Measurements from ENCODE around the gene STAT5B.
A peak's percentile ranks its signal among the peaks of the same experiment; 100 is the strongest.

Gene STAT5B

DNA sequence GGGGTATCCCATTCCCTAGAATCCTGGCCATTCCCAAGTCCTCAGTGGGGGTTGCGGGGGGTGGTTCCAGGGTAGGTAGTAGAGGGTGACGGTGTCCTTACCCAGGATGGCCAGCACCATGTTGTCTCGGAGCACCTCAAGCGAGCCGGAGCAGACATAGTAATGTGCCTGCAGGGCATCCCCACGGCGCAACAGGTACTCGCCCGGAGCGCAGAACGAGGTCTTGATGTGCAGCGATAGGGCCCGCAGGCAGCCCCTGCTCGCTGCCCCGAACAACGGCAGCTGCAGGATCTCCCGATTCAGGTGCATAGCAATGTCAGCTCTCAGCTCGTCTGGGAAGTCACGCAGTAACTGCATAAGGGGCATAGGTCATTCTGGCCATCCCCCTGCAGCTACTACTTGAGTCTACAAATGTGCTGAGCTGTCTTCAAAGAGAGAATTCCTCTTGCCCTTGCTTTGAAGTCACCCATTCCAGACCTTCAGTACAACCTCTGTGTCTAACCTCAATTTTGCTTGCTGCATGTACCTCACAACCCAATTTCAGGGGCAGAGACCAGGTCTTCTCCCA, 109.9 kb downstream of the STAT5B start:
- no peak for DNase-seq (ENCODE audit: low read depth, low spot score)
- in situ Hi-C loops (cut with HindIII; ENCODE audit: low sequenced_read_pairs): no loop called here
- no peak overlapping the region for H3K4me3 ChIP-seq (ENCODE audit: low read depth, low read length)
- TF ChIP-seq, protein P1, sequence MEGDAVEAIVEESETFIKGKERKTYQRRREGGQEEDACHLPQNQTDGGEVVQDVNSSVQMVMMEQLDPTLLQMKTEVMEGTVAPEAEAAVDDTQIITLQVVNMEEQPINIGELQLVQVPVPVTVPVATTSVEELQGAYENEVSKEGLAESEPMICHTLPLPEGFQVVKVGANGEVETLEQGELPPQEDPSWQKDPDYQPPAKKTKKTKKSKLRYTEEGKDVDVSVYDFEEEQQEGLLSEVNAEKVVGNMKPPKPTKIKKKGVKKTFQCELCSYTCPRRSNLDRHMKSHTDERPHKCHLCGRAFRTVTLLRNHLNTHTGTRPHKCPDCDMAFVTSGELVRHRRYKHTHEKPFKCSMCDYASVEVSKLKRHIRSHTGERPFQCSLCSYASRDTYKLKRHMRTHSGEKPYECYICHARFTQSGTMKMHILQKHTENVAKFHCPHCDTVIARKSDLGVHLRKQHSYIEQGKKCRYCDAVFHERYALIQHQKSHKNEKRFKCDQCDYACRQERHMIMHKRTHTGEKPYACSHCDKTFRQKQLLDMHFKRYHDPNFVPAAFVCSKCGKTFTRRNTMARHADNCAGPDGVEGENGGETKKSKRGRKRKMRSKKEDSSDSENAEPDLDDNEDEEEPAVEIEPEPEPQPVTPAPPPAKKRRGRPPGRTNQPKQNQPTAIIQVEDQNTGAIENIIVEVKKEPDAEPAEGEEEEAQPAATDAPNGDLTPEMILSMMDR (IDR thresholded peaks at IDR 0.05; ENCODE audit: low read depth, low read length): no peak

DNA sequence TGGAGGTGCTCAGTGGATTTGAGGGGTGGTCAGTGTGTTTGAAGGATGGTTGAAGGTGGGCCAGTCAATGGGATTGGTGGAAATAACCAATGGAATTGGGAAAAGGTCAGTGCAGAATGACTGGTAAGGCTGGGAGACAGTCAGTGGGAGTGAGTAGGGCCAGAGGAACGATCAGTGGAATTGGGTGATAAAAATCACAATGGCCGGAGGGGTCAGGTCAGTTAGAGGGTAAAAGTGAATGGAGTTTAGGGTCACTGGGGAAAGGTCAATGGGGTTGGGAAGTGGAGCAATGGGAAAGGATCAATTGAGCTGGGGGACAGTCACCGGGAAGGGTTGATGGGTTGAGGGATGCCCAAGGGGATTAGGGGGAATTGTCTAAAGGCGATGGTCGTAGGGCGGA, 110.4 kb downstream of the STAT5B start:
- in situ Hi-C loops (cut with HindIII; ENCODE audit: low sequenced_read_pairs): no loop called here
- no peak for DNase-seq (ENCODE audit: low read depth, low spot score)
- no peak overlapping the region for H3K4me3 ChIP-seq (ENCODE audit: low read depth, low read length)
- TF ChIP-seq, protein P1 (IDR thresholded peaks at IDR 0.05; ENCODE audit: low read depth, low read length): no peak

DNA sequence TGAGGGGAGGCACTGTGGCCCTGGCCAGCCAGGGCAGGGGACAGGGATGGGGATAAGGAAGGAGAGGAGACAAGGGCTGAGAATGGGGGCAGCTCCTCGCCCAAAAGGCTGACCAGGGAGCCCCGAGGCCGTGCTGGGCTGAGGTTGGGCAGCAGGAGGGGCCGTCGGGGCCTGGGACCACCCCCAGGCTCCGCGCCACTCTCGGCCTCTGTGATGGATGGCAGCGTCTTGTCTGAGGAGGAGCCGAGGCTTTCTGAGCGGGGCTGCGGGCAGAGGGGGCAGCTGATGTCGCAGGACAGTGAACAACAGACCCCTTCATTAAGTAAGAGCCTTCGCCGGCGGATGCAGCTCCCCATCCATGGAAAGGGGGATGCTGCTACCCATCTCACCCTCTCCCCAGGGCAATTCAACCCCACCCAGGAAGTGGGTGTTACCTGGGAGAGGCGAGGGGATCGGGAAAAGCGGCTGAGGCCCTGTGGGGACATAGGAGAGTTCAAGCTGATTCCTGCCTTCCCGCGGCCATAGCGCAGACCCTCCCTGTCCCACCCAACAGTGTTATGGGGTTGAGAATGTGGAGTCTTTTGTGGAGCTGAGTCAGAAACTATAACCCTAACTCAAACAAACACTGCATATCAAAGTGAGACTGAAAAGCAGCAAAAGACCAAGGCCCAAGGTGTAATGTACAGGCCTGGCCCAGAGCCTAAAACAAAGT, 112.3 kb downstream of the STAT5B start:
- in situ Hi-C loops (cut with HindIII; ENCODE audit: low sequenced_read_pairs): no loop called here
- DNase-seq (ENCODE audit: low read depth, low spot score): no peak
- TF ChIP-seq, protein P1 (IDR thresholded peaks at IDR 0.05; ENCODE audit: low read depth, low read length): no peak
- no peak overlapping the region for H3K4me3 ChIP-seq (ENCODE audit: low read depth, low read length)

DNA sequence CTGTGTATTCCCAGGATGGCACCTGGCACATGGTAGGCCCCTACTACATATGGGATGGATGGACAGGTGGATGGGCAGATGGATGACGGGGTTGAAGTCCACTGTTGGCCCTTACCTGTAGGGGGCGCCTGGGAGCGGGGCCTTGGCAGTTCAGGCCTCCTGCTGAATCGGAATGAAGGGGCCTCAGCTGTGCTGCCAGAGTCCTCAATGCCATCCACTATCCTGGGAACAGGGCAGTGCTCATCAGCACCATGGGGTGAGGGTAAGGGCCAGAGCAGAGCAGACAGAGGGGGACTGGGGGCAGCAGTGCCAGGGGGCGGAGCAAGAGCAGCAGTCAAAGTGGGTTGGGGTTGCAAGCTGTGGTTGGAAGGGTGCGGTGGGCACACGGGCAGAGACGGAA, 113.1 kb downstream of the STAT5B start:
- TF ChIP-seq, protein P1 (IDR thresholded peaks at IDR 0.05; ENCODE audit: low read depth, low read length): peak; percentile 44
- in situ Hi-C loops (cut with HindIII; ENCODE audit: low sequenced_read_pairs): no loop called here
- DNase-seq (ENCODE audit: low read depth, low spot score): no peak
- no peak overlapping the region for H3K4me3 ChIP-seq (ENCODE audit: low read depth, low read length)

DNA sequence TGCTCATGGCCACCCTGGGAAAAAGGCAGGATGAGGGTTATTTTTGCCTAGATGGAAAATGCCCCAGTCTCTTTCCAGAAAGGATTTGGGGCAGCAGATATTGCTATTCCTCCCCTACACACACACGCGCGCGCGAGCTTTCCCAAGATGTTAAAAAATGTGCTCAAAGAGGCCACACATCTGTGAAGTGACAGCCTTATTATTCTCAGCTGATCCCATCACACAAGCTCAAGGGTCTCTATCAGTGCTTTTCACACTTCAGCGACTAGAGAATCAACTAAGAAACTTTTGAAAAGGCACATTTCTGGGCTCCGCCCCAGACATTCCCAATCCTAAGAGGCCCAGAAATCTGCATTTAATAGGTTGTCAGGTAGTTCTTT, 115.7 kb downstream of the STAT5B start:
- no peak for DNase-seq (ENCODE audit: low read depth, low spot score)
- TF ChIP-seq, protein P1 (IDR thresholded peaks at IDR 0.05; ENCODE audit: low read depth, low read length): no peak
- H3K4me3 ChIP-seq (ENCODE audit: low read depth, low read length): no peak overlapping the region
- in situ Hi-C loops (cut with HindIII; ENCODE audit: low sequenced_read_pairs): no loop called here

DNA sequence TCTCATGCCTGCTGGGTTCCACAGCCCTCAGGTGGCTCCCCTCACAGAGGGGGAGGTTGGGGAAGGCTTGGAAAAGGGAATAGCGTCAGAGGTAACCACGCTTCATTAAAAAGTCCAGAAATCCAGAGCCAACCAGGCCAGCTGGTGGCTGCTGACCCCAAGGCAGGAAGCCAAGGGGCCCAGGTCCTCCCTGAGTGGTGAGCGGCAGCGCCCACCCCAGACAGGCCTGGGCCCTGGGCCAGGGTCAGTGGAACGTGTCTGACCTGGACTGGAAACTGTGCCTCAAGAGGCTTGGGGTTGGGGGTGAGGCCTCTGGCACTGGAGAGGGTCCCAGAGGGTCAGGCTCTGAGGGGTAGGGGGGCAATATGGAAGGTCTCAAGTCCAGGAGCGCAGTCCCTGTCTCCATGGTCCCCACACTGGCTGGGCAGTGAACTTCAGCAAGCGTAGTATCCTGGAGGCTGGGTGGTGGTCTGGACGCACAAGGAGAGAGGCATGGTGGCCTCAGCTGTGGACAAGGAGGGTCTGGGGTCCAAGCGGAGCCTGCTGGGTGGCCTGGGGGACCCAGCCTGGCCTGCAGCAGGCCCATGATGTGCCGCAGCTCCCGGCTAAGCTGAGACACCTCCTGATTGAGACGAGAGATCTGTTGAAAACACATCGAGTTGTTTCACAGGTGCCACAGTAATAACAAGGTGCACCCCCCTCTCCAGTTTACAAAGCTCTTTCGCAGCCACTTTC, 116.2 kb downstream of the STAT5B start:
- no peak overlapping the region for H3K4me3 ChIP-seq (ENCODE audit: low read depth, low read length)
- DNase-seq (ENCODE audit: low read depth, low spot score): no peak
- TF ChIP-seq, protein P1 (IDR thresholded peaks at IDR 0.05; ENCODE audit: low read depth, low read length): no peak
- in situ Hi-C loops (cut with HindIII; ENCODE audit: low sequenced_read_pairs): no loop called here

All from astrocyte of the spinal cord (primary cell).